Left renal pelvis (tissue), 4 donors: ENCODE data around the gene FHIT. TPM values are rescaled to one million over a fixed set of nuclear protein-coding genes. Genes with fewer than 3 reads are reported as not detected.

Experiments used
- DNase-seq, 4 donors: peaks; one replicate each; pipeline ENCODE4 v3.0.0-alpha.2; 2013; ENCODE audit warnings: low read depth in 4 of 4, low spot score in 3 of 4
- polyA plus RNA-seq, 4 donors: library from polyadenylated mRNA; unstranded; fragments of 120-200 nt; gene quantifications; one replicate each; pipeline ENCODE4 v1.2.1, GENCODE V29; 2013; ENCODE audit not compliant: insufficient read length in 4 of 4

FHIT gene
- polyA plus RNA-seq, 4 donors: 5.4 to 30.1 (median 23.5) TPM

GRCh38 chr3:60399861-60400845 lies 851.1 kb downstream of the FHIT start:
- DNase-seq: no peak

DNA sequence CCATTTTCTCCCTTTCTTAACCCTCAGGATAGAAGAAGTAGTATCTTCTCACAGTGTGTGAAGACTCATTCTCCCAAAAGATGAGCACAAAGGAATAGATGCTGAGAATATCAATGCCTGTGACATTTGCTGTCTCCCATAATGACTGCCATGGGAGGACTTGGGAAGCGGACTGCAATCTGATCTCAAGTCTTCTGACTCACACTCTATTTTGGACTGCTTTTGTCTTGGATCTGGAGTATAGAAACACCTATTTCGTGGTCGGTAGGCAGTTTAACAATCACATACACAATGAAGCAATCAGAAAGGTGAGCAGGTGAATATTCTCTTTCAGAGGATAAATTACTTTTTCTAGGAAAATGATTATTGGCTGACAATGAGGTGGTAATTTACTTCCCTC lies 852.0 kb downstream of the FHIT start:
- no peak for DNase-seq

GRCh38 chr3:60395173-60395762 lies 856.0 kb downstream of the FHIT start:
- DNase-seq: no peak

DNA sequence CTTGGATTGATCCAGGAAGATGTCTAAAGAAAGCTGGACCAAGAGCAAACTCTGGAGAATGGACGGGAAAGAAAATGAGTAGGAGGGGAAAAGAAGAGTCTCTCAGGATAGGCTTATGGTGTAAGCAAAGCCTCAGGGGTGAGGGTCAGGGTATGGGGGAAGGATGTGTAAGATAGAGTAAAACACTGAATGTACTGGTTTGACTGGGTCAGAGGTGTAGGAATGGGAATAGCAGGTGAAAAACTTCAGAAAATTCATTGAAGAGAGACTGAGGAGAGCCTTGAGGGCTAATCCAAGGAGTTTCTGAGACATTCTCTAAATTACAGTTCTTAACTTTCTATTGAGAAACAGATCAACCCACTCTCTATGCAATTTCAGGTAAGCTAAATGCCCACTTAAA lies 857.3 kb downstream of the FHIT start:
- no peak for DNase-seq

DNA sequence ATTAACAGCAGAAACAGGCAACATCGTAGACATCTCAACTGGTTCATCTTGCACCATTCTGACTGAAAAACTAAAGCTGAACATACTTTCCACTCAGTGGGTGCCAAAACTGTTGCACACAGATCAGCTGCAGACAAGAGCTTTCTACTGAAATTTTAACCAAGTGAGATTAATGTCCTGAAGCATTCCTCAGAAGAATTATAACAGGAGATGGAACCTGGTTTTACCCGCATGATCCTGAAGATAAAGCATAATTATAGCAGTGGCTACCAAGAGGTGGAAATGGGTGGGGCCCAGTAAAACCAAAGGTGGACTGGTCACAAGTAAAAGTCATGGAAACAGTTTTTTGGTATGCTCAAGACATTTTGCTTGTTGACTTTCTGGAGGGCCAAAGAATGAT lies 858.8 kb downstream of the FHIT start:
- DNase-seq: no peak

DNA sequence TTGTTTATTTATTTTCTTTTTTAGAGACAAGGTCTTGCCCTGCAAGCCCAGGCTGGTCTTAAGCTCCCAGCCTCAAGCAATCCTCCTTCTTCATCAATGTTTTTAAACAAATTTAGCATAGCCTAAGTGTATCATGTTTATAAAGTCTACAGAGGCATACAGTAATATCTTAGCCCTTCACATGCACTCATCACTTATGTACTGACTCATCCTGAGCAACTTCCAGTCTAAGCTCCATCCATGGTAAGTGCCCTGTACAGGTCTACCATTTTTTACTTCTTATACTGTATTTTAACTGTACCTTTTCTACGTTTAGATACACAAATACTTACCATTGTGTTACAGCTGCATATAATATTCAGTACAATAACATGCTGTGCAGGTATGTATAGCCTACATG lies 860.0 kb downstream of the FHIT start:
- DNase-seq: no peak

DNA sequence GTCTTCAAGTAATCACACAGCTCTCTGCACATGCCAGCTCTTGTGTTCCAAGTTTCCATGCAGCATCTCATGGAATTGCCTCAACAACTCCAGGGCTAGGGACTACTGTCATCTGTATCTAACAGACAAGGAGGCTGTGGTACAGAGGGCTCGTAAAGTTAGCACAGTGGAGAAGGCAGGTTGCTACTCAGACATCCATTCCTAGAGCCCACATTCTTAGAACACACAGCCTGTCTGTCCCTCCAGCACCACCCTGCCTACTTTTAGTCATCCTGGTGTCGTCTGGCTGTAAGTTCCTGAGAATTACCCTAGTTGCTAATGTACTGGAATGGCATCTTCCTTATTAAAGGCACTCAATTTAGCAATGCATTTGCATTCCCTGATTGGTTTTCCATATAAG lies 862.5 kb downstream of the FHIT start:
- DNase-seq: no peak

GRCh38 chr3:60386306-60386705 lies 864.9 kb downstream of the FHIT start:
- no peak for DNase-seq

GRCh38 chr3:60384341-60384740 lies 866.9 kb downstream of the FHIT start:
- DNase-seq: no peak

DNA sequence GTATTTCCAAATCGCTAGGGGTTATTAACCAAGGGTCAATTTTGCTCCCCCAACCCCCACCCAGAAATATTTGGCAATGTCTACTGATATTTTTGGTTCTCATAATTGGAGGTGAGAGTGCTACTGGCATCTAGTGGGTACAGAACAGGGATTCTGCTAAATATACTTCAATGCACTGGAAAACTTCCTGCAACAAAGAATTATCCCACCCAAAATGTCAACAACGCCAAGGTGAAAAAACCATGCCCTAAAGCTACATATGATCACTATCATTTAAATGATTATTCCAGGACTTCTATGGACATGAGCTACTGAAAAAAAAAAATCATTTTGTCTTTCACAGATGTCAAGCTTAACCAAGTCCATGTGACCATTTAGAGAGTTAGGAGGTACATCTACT lies 867.9 kb downstream of the FHIT start:
- no peak for DNase-seq

DNA sequence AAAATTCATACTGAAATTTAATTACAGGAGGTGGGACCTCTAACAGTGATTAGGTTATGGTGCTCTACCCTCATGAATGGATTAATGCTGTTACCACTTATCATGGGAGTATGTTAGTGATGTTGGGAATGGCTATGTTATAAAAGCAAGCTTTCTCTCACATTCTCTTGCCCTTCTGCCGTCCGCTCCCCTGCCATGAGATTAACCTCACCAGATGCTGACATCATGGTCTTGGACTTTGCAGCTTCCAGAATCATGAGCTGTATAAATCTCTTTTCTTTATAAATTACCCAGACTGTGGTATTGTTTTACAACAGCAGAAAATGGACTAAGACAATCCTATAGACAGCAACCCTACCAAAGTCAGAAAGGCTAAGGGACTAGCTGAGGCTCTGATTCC lies 884.8 kb downstream of the FHIT start:
- no peak for DNase-seq

DNA sequence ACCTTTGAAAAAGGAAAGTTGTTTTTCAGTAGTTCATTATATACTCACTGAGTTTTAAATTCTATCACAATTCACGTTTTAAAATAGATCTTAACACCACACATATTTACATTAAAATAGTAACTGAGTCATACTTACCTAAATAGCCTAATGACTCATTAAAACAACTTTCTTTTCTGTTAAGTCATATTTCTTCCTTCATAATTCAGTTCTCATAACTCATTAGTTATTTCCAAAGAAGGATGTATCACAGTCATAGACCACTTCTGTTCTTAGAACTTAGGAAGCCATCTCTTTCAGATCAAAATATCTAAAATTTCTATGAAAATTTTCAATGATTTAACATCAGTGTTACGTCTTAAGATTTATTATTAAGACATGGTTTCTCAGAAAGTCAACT lies 885.9 kb downstream of the FHIT start:
- DNase-seq: no peak

DNA sequence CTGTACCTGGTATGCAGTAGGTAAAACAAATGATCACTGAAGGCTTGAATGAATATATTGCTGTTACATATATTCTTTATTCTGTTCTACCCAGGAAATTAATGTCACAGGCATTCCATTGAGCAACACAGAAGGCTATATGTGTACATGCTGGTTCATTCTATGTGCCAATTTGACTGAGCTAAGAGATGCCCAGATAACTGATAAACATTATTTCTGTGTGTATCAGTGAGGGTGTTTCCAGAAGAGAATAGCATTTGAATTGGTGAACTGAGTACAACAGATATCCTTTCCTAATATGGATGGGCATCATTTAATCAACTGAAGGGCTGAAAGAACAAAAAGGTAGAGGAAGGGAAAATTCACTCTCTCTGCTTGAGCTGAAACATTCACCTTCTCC lies 886.8 kb downstream of the FHIT start:
- no peak for DNase-seq

DNA sequence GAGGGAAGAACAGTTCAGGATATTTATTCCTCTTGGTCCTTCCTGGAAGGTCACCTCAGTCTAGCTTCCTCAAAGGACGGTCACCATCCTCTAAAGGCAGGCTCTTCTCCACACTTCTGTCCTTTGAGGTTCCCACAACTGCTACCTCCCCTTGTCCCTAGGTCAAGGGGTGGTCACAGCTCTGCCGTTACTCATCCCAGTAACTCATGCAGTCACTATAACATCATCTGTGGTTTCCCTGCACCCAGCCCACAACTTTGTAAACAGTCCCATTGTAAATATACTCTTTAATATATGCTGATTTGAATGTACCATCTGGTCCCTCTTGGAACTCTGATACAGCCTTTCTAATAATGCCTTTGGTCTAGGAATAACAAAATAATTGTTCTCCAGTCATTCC lies 887.4 kb downstream of the FHIT start:
- no peak for DNase-seq

DNA sequence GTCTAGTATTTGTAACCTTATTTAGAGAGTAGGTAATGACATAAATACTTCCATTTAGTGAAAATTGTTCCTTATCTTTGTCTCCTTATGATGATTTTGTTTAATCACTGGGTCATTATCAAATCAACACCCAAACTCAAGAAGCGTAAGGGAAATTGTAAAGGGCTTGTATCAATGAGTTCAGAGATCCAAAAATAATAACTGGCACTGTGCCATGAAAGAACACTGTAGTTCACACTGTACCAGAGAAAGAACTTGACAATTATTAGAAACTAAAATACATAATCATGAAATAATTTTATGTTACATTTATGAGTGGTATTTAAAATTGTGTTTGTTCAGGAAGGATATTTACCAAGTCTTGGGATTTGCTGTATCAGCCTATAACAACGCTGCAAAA lies 895.4 kb downstream of the FHIT start:
- no peak for DNase-seq

- no peak for DNase-seq
These were observed 899.8 kb downstream of the FHIT start for GRCh38 chr3:60351481-60351880.

DNA sequence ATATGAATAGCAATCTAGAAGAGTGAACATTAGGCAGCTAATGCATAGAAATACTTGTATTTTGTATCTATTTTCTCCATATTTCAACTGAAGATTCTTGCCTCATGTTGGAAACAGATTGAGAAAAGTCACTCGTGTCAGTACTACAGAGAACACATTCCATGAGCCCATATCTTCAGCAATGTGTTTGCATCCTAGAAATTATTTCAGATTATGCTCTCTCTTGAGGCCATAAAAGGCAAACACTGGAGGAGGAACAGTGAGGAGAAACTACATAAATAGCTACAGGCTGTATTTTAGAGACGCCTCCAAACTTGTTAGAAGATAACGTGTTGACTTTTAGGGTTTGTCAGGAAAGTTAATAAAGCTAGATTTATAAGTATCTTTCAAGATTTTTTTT lies 906.9 kb downstream of the FHIT start:
- DNase-seq: no peak

DNA sequence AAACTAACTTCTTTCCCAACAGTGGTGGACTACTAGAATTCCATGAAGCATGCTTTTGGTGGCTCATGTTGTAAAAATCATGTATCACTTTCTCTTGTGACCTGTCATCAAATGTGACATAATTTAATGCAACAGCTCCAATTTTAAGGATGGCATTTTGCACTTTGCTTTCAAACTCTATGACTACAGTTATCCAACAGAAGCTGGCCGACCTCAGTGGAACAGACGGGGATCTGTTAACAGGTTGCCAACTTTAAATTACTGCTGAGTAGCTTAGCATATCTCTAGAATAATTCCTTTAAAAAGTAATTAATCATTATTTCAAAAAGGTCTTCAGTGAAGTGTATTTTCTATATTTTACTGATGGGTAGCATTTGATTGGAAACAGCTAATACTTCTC lies 907.4 kb downstream of the FHIT start:
- DNase-seq: no peak

DNA sequence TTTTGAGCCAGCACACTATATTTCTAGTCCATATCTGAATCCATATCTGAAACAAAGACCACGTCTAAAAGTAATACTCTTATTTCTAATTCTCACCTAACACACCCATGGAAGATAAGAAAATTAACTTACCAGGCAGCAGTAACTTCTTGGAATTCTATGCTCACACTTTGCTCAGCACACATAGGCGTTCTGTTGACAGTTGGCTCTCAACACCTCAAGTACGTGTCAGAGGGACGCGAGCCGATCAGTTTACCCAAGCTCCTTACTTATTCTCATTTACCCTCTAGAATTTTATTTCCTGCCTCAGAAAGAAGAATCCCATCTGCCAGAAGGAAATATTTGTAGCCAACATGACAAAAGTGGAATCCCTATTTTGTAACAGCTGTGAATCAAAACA lies 911.9 kb downstream of the FHIT start:
- no peak for DNase-seq

- no peak for DNase-seq
These were observed 913.8 kb downstream of the FHIT start for GRCh38 chr3:60337421-60337820.

DNA sequence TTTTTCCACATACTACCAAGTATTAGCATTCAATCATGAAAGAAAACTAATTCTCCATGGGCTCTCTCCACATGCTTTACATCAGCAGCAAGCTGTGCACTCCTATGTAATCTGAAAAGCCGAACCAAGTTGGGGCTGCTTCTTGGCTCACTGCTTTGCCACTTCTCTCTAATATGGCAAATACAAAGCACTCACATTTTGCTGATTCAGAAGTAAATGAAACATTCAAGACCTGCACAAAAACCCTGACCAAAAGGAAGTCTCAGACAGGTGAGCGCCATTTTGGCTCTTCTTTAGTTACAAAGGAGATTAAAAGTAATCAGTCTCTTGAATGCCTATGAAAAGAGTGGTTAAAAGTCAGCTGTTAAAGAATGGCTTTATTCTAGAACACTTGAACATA lies 915.2 kb downstream of the FHIT start:
- DNase-seq: no peak

DNA sequence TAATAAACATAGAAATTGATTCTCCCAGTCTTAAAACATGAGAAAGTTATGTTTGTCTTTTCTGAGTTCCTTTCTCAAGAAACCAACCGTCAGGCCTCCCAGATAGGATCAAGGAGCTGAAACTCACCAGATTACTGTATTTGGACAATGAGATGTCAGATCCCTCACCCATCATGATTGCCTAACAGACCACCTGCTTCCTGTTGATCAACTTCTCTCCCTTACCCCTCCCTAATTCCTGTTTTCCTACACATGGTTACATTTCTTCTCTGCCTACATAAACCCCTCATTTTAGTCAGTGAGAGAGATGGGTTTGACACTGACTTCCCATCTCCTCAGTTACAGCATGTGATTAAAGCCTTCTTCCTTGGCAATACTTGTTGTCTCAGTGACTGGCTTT lies 917.5 kb downstream of the FHIT start:
- no peak for DNase-seq
